HL-60/S4 (cell line): ENCODE measurements around the gene HSF5.
"Not testable (repeated sequence)": the region's sequence is repeated elsewhere in the genome, so short reads cannot be mapped to it uniquely, and the experiment has no call there.

Experiments
- in situ Hi-C: fragments of 300-500 bp; cut with MboI; formaldehyde crosslinking; loops from 2 replicates; pipeline ENCODE4 v1.14.3; 2022; ENCODE audit warnings: low sequenced_read_pairs

HSF5 gene

GRCh38 chr17:58488428-58488890 is 251 bp upstream of the HSF5 start:
- in situ Hi-C loops = no loop called here

GRCh38 chr17:58484600-58484999 is 3.6 kb downstream of the HSF5 start:
- in situ Hi-C loops = no loop called here

DNA sequence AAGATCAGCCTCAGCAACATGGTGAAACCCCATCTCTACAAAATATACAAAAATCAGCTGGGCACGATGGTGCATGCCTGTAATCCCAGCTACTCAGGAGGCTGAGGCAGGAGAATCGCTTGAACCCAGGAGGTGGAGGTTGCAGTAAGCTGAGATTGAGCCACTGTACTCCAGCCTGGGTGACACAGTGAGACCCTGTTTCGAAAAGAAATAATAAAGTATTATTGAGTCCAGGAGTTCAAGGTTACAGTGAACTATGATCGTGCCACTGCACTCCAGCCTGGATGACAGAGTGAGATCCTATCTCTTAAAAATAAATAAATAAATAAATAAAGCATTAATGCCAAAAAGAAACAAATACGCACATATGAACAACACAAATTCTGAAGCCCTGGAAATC is 6.4 kb downstream of the HSF5 start:
- in situ Hi-C loops = not testable (repeated sequence)

GRCh38 chr17:58480090-58480489 is 8.1 kb downstream of the HSF5 start:
- in situ Hi-C loops = no loop called here

DNA sequence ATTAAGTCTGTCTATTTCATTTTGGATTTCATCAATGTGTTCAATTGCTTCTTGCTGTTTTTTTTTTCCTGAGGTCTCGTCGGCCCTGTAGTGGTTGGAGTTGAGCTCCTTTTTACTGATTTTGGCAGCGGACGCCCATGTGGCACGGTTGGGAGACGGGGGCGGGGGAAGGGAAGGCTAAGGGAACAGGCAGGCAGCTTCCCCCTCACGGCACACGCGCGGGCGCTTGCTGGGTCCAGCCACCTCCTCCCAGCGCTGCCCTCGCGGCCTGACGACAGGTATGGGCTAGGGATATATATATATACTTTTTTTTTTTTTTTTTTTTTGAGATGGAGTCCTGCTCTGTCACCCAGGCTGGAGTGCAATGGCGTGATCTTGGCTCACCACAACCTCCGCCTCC is 11.4 kb downstream of the HSF5 start:
- in situ Hi-C loops = no loop called here

GRCh38 chr17:58475985-58476384 is 12.2 kb downstream of the HSF5 start:
- in situ Hi-C loops = no loop called here

GRCh38 chr17:58470356-58470755 is 17.9 kb downstream of the HSF5 start:
- in situ Hi-C loops = no loop called here

DNA sequence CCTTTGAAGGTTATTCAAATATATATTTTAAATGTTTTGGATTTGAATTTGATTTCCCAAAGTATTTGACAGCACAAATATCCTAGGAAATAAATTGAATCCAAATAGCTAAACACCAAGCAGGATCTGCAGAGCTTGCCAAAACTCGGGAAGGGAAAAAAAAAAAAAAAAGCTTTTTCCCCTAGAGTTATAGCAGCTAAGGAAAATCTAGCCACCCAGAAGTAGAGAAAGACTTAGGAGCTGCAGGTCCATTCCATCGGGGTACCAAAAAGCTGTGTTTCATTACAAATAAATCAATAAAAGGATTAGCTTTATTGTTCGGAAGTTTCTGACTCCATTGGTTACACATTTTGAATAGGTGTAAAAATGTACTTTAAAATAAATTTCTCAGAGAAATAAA is 19.3 kb downstream of the HSF5 start:
- in situ Hi-C loops = no loop called here

DNA sequence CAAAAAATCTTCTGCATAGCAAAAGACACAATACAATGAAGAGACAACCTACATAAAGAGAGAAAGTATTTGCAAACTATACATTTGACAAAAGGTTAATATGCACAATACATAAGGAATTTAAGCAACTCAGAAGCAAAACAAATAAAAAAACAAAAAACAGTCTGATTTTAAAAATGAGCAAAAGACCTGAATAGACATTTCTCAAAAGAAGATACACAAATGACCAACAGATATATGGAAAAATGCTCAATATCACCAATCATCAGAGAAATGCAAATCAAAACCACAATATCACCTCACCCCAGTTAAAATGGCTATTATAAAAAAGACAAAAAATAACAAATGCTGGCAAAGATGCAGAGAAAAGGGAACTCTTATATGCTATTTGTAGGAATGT is 32.7 kb downstream of the HSF5 start:
- in situ Hi-C loops = no loop called here

GRCh38 chr17:58452738-58453137 is 35.5 kb downstream of the HSF5 start:
- in situ Hi-C loops = no loop called here

- in situ Hi-C loops = loop anchor here (10.0 kb wide), 2 partner anchors 133 to 243 kb away; no protein-coding TSS in a partner anchor
These were observed 40.9 kb downstream of the HSF5 start for GRCh38 chr17:58447039-58447975.

GRCh38 chr17:58446086-58446485 is 42.1 kb downstream of the HSF5 start:
- in situ Hi-C loops = loop anchor here (10.0 kb wide), 2 partner anchors 131 to 241 kb away; no protein-coding TSS in a partner anchor

- in situ Hi-C loops = no loop called here
These were observed 51.4 kb downstream of the HSF5 start for GRCh38 chr17:58436805-58437239.

GRCh38 chr17:58436245-58436644 is 52.0 kb downstream of the HSF5 start:
- in situ Hi-C loops = no loop called here

DNA sequence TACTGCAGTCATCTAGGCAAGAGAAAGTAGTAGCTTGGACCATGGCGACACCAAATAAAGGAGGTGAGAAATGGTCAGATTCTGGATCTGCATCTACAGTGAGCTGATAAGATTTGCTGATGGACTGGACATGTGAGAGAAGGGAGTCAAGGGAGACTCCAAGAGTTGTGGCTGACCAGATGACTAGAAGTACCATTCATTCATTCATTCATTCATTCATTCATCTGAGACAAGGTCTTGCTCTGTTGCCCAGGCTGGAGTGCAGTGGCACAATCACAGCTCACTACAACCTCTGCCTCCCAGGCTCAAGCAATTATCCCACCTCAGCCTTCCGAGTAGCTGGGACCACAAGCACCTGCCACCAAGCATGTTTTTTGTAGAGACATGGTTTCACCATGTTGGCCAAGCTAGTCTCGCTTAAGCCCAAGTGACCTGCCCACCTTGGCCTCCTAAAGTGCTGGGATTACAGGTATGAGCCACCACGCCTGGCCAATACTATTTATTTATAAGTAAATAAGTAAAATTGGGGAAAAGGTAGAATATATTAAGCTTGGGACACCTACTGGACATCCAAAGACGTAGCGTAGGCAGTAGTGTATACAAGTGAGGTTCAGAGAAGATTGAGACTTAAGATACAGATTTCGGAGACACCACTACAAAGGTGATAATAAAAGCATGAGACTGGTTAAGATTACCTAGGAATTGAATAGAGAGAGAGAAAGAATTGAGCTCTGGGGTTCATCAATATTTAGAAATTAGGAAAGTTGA is 55.2 kb downstream of the HSF5 start:
- in situ Hi-C loops = no loop called here

GRCh38 chr17:58427807-58428206 is 60.4 kb downstream of the HSF5 start:
- in situ Hi-C loops = no loop called here

- in situ Hi-C loops = no loop called here
These were observed 66.5 kb downstream of the HSF5 start for GRCh38 chr17:58421711-58422110.

DNA sequence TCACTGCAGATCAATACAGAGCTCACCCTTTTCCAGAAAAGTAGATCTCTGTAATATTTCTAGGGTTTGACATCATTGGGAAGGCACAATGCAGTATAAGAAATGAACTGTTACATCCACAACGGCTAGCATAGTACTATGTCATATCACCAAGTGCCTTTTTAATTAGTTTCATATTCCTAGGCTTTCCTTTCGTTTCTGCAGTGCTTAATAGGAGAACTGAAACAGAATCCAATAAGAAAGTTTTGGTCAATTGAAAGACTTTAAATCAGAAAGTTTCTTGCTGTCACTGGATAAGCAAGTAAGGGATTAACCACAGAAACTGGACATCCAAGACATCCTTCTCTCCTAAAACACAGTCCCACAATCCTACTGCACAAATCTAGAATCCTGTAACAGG is 67.4 kb downstream of the HSF5 start:
- in situ Hi-C loops = no loop called here

- in situ Hi-C loops = no loop called here
These were observed 70.7 kb downstream of the HSF5 start, which contains the start of gene RNF43 for GRCh38 chr17:58417300-58418092. Gene RNF43, minus strand, starts transcription at chr17:58417534. Its CDS starts 1,957 bp downstream, at chr17:58415577.

DNA sequence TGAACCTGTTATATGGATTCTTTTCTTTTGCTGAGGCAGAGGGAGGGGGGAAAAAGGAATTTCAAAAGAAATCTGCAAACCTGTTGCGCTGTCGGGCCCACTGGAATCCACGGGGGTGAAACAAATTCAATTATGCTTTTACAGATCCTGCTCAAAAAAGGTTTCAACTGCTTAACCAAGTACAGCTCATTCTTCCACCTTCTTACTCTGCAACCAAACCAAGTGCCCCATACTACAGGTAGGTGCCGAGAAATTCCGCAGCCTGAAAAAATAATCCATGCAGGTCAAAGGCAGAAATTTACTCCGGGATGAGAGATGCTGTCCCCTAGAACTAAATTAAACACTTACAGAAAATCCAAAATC is 71.3 kb downstream of the HSF5 start:
- in situ Hi-C loops = no loop called here

DNA sequence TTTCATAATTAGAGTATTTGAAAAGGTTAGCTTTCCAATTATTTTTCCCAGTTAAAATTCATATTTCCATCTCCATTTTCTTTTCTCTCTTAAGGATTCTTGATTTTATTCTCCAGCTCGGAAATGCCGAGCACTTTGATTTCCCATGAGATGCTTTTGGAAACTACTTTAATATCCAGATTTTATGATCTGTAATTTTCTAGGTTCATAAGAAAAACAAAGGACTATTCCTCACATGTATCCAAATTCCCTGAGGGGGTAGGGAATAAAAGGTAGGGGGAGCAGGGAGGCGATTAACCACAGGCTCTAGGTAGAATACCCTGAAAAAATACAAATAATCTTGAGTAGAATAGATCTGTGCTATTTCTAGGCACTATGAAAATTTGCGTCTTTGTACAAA is 71.8 kb downstream of the HSF5 start:
- in situ Hi-C loops = no loop called here
